Measurements from ENCODE around the gene METTL25B.
A peak's percentile ranks its signal among the peaks of the same experiment; 100 is the strongest.
"Not testable (repeated sequence)": the region's sequence is repeated elsewhere in the genome, so short reads cannot be mapped to it uniquely, and the experiment has no call there.

The METTL25B gene

DNA sequence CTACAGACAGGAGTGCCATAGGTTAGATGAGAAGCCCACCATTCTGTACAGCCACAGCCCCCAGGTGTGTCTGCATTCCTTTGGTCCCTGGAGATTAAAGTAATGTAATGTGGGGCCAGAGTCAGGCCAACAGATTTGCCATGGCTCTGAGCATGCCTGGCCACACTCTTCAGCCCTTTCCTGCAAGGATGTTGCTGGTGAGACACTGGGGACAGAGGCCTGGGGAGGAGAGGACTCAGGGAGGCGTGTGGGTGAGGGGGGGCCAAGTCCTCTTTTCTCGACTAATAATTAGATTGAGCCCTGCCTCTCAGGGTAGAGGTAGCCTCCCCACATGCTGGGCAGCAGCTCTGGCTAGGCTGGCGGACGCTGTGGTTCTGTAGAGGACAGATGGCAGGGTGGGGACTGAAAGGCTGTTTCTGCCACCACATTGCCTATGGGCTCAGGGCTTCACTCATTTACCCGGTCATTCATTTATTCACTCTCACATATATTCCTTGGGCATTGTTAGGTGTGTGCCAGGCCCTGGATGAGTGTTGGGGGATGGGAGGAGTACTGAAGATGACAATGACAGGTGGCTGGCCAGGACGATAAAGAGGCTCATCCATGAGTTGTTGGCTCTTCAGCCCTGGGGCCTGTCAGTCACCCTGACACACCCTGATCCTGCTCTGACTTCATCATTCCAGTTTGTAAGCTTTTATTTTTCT lies 32.0 kb downstream of the METTL25B start:
- H3K4me3 ChIP-seq (replicated peaks; ENCODE audit: low read depth, low read length) = no peak overlapping the region
- H3K36me3 ChIP-seq (ENCODE audit: control insufficient read depth, insufficient read depth, low read length) = no peaks in the 10 kb centered on the region
- DNase-seq (ENCODE audit: extremely low read depth, insufficient read length) = no peak
- no peaks in the 10 kb centered on the region for H3K27me3 ChIP-seq (replicated peaks; ENCODE audit: control insufficient read depth, insufficient read depth, low read length)
- TF ChIP-seq, protein P1, sequence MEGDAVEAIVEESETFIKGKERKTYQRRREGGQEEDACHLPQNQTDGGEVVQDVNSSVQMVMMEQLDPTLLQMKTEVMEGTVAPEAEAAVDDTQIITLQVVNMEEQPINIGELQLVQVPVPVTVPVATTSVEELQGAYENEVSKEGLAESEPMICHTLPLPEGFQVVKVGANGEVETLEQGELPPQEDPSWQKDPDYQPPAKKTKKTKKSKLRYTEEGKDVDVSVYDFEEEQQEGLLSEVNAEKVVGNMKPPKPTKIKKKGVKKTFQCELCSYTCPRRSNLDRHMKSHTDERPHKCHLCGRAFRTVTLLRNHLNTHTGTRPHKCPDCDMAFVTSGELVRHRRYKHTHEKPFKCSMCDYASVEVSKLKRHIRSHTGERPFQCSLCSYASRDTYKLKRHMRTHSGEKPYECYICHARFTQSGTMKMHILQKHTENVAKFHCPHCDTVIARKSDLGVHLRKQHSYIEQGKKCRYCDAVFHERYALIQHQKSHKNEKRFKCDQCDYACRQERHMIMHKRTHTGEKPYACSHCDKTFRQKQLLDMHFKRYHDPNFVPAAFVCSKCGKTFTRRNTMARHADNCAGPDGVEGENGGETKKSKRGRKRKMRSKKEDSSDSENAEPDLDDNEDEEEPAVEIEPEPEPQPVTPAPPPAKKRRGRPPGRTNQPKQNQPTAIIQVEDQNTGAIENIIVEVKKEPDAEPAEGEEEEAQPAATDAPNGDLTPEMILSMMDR (IDR thresholded peaks at IDR 0.05; ENCODE audit: insufficient read depth, low read length, poor library complexity, severe bottlenecking) = no peak

GRCh38 chr1:156760796-156761104 lies 32.5 kb downstream of the METTL25B start:
- Histone ChIP-seq H3K27me3 (replicated peaks; ENCODE audit: control insufficient read depth, insufficient read depth, low read length) (no peaks in the 10 kb centered on the region), H3K36me3 (ENCODE audit: control insufficient read depth, insufficient read depth, low read length) (no peaks in the 10 kb centered on the region), H3K4me3 (replicated peaks; ENCODE audit: low read depth, low read length) (no peak overlapping the region)
- TF ChIP-seq, protein P1 (IDR thresholded peaks at IDR 0.05; ENCODE audit: insufficient read depth, low read length, poor library complexity, severe bottlenecking) = no peak
- no peak for DNase-seq (ENCODE audit: extremely low read depth, insufficient read length)

DNA sequence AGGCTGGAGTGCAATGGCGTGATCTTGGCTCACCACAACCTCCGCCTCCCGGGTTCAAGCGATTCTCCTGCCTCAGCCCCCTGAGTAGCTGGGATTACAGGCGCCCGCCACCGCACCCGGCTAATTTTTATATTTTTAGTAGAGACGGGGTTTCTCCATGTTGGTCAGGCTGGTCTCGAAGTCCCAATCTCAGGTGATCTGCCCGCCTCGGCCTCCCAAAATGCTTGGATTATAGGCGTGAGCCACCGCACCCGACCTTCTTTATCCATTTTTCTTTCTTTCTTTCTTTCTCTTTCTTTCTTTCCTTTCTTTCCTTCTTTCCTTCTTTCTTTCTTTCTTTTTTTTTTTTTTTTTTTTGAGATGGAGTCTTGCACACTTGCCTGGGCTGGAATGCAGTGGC lies 36.9 kb downstream of the METTL25B start:
- H3K27me3 ChIP-seq (replicated peaks; ENCODE audit: control insufficient read depth, insufficient read depth, low read length); H3K4me3 ChIP-seq (replicated peaks; ENCODE audit: low read depth, low read length); DNase-seq (ENCODE audit: extremely low read depth, insufficient read length); H3K36me3 ChIP-seq (ENCODE audit: control insufficient read depth, insufficient read depth, low read length): not testable (repeated sequence)

- TF ChIP-seq, protein P1 (IDR thresholded peaks at IDR 0.05; ENCODE audit: insufficient read depth, low read length, poor library complexity, severe bottlenecking) = no peak
- H3K4me3 ChIP-seq (replicated peaks; ENCODE audit: low read depth, low read length) = peak overlapping the region; percentile 82; the same call in 1 of the 2 replicates
Measured at GRCh38 chr1:156765666-156766065, 37.4 kb downstream of the METTL25B start.

DNA sequence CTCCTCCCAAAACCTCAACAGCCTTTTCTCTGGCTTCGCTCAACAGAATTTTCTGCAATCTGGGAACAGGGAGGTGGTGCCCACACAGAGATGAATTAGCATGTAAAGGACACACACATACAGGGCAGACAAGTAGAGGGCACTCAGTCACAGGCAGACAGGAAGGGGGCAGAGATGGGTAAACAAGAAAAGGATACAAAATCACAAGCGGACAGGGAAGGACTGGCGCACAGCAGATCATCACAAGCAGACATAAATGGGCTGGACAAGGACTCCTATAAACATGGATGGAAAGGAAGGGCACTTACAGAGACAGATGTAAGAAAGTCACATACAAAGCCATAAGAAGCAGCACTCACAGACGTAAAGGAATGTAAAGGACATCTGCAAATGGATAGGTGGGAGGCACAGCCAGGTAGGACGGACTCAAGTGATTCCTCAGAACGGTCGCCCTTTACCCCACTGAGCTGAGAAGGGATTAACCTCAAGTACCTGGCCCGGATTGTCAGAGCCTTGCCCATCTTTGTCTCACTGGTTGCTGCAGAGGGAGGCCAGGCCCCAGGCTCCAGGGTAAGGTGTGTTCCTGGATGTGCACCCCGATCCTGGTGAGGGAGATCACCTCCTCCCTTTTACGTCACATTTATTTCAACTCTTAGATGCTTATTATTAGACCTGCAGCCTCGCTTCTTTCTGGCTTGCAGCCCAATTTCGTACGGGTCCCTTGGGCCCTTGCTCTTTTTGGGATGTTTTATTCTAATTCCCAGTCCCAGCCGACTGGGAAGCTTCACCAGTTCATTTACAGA lies 38.2 kb downstream of the METTL25B start:
- TF ChIP-seq, protein P1 (IDR thresholded peaks at IDR 0.05; ENCODE audit: insufficient read depth, low read length, poor library complexity, severe bottlenecking) = no peak
- H3K36me3 ChIP-seq (ENCODE audit: control insufficient read depth, insufficient read depth, low read length) = peaks cover 3% of the 10 kb centered on the region
- DNase-seq (ENCODE audit: extremely low read depth, insufficient read length) = no peak
- peak overlapping the region; percentile 82 for H3K4me3 ChIP-seq (replicated peaks; ENCODE audit: low read depth, low read length)
- H3K27me3 ChIP-seq (replicated peaks; ENCODE audit: control insufficient read depth, insufficient read depth, low read length) = no peaks in the 10 kb centered on the region

More at GRCh38 chr1:156765666-156766065, 37.4 kb downstream of the METTL25B start:
- DNase-seq (ENCODE audit: extremely low read depth, insufficient read length) = no peak
- Histone ChIP-seq H3K27me3 (replicated peaks; ENCODE audit: control insufficient read depth, insufficient read depth, low read length) (no peaks in the 10 kb centered on the region), H3K36me3 (ENCODE audit: control insufficient read depth, insufficient read depth, low read length) (no peaks in the 10 kb centered on the region)

GRCh38 chr1:156767101-156767878 lies 39.0 kb downstream of the METTL25B start, which contains the start of gene PRCC:
PRCC (plus strand) TSS chr1:156767535; CDS start chr1:156767772, 237 bp downstream.
- Histone ChIP-seq H3K4me3 (replicated peaks; ENCODE audit: low read depth, low read length) (peak within 1 kb of the TSS; percentile 91), H3K36me3 (ENCODE audit: control insufficient read depth, insufficient read depth, low read length) (peaks cover 3% of the 10 kb centered on the region), H3K27me3 (replicated peaks; ENCODE audit: control insufficient read depth, insufficient read depth, low read length) (no peaks in the 10 kb centered on the region)
- TF ChIP-seq, protein P1 (IDR thresholded peaks at IDR 0.05; ENCODE audit: insufficient read depth, low read length, poor library complexity, severe bottlenecking) = no peak
- DNase-seq (ENCODE audit: extremely low read depth, insufficient read length) = peak; percentile 96

Data from GM06990 (cell line).